ENCODE data around the gene CIZ1.
"Not testable (repeated sequence)": the region's sequence is repeated elsewhere in the genome, so short reads cannot be mapped to it uniquely, and the experiment has no call there.

The CIZ1 gene, protein sequence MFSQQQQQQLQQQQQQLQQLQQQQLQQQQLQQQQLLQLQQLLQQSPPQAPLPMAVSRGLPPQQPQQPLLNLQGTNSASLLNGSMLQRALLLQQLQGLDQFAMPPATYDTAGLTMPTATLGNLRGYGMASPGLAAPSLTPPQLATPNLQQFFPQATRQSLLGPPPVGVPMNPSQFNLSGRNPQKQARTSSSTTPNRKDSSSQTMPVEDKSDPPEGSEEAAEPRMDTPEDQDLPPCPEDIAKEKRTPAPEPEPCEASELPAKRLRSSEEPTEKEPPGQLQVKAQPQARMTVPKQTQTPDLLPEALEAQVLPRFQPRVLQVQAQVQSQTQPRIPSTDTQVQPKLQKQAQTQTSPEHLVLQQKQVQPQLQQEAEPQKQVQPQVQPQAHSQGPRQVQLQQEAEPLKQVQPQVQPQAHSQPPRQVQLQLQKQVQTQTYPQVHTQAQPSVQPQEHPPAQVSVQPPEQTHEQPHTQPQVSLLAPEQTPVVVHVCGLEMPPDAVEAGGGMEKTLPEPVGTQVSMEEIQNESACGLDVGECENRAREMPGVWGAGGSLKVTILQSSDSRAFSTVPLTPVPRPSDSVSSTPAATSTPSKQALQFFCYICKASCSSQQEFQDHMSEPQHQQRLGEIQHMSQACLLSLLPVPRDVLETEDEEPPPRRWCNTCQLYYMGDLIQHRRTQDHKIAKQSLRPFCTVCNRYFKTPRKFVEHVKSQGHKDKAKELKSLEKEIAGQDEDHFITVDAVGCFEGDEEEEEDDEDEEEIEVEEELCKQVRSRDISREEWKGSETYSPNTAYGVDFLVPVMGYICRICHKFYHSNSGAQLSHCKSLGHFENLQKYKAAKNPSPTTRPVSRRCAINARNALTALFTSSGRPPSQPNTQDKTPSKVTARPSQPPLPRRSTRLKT

DNA sequence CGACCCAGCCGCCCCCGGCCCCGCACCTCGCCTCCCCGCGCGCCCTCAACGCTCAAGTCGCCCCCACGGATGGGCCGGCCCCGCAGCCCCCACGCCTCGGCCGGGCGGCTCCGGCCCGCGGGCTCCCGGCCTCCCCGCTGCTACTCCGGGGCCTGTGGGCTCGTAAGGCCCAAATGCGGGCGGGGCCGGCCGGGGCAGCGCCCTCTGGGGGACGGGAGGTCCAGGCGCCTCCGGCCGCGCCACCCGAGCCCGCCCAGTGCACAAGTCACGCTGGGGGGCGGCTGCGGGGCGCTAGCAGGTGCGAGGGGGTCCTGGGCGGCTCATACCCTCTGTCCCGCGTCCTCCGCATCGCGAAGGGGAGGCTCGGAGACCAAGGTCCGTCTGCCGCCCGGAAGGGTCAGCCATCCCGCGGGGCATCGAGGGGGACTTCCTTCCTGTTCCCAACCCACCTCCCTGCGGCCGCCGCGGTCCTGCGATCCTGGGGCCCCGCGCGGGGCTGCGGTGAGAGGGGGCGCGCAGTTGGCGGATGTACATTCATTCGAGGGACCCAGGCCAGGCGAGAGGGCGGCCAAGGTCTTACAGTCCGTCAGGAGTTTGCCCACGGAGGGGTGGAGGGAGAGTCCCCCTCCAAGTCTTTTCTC lies at the start of gene CIZ1:
Gene CIZ1, minus strand, starts transcription at position 167 of the 641 bp plus-strand sequence. CDS start 715 bp downstream, outside the sequence.
- DNase-seq: peak; percentile 76

DNA sequence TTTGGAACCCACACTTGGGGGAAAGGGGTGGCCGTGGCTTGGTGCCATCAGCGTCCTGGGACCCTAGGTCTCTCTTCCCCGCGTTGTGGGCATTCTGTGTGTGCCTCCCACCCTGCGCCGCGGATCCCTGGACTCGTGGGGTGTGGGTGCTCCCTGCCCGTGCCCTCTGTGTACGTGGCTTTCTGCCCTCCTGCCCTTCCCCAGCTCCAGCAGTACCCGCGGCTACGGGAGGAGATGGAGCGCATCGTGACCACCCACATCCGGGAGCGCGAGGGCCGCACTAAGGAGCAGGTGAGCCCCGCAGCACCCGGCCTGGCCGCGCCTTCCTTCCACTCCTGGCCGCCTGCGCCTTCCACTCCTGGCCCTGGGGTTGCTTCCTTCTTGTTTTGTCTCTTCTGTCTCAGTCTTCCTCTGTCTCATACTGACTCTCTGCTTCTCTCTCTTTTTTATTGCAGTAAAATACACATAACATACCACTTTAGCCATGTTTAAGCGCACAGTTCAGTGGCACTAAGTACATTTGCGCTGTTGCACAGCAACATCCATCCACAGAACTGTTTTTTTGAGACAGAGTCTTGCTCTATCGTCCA lies 42.5 kb upstream of the CIZ1 start:
- no peak for DNase-seq

DNA sequence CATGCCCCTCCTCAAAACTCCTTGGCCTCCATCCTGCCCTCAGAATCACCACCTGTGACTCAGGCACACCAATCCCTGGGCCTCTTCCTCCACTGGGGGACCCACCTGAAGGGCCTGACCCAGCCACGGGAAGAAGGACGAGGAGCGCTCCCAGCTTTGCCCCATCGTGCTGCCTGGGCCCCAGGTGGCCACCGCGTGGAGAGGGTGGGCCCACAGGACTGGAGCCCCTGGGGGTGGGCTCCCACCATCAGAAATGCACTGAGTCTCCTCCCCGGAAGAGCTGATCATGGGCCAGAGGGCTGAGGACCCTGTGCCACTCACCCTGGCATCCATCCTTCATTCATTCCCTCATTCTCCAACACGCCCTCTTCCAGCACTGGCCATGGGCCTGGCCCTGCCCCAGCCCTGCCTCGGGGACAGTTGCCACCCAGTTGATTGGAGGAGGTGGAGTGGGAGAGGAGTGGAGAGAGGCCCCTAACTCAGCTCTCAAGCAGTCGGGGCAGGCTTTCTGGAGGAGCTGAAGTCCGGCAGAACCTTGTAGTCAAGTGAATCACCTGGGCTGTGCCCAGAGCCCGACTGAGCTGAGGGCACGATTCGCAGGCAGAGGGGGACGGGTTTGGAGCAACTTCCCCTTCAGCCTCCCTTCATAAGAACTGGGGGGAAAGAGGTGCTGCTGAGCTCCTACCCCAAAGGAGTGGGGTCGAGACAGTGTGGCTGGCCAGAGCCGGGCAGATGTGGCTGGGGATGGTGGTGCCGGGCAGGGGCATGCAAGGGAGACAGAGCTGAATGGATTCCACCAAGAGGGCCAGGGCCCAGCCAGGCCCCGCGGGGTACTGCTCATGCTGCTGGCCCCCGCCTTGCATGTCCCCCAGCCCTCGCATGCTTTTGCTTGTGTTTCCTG lies 41.4 kb upstream of the CIZ1 start:
- DNase-seq: no peak

DNA sequence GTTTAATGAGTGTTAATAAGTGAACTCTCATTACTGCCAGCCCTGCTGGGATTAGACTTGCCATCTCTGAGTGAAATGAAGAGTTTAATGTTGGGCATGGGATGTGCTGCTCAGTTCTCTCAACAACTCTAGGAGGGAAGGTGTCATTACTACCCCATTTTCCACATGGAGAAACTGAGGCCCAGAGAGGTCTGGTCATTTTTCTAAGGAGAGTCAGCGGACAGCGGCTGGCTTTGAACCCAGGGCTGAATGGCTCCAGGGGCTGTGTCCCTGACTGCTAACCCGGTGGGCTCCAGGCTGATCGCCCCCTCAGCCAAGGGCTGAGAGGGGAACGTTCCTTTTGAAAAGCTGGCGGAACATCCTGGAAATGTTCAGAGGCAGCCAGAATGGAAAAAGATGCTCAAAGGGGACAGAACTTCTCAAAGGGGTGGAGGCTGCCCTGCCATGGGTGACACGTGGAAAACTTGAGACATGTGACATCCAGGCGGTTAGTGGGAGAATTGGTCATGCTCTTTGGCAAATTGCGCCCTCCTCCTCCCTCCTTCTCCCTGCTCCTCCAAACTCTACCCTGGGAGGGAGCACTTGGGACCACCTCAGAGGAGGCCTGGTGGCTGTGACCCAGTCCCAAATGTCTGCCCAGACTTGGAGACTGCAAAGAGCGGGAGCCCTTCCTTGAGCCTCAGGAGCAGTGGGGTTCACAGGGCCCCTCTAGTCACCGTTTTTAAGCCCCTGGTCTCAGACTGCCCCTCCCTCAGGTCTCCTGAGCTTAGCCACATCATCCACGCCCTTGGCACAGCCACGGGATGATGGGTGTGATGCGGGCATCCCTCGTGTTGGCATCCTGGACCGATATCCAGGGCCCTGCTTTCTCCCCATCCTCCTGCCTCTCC lies 40.5 kb upstream of the CIZ1 start:
- no peak for DNase-seq

DNA sequence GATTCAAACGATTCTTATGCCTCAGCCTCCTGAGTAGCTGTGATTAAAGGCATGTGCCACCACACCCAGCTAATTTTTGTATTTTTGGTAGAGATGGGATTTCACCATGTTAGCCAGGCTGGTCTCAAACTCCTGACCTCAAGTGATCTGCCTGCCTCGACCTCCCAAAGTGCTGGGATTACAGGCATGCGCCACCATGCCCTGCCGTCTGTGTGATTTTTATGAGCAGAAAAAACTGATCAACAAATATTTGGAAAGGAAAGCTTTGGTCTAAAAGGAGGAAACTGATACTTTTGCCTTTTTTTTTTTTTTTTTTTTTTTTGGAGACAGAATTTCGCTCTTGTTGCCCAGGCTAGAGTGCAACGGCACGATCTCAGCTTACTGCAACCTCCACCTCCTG lies 39.5 kb upstream of the CIZ1 start:
- not testable (repeated sequence) for DNase-seq

DNA sequence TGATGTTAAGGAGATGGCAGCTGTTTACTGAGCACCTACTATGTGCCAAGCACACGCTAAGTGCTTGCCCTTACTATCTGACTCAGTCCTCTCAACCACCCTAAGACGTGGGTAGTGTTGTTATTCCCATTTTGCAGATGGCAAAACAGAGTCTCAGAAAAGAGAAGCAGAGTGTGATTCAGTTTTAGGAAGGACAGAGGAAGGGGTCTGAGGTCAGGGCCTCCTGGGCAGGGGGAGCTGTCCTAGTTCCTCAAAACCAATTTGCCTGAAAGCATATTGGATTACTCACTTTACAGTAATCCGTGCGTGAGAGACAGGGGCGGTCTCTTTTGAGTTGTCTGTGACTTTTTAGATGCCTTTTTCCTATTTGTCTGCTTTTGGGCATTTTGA lies 35.0 kb upstream of the CIZ1 start:
- no peak for DNase-seq

DNA sequence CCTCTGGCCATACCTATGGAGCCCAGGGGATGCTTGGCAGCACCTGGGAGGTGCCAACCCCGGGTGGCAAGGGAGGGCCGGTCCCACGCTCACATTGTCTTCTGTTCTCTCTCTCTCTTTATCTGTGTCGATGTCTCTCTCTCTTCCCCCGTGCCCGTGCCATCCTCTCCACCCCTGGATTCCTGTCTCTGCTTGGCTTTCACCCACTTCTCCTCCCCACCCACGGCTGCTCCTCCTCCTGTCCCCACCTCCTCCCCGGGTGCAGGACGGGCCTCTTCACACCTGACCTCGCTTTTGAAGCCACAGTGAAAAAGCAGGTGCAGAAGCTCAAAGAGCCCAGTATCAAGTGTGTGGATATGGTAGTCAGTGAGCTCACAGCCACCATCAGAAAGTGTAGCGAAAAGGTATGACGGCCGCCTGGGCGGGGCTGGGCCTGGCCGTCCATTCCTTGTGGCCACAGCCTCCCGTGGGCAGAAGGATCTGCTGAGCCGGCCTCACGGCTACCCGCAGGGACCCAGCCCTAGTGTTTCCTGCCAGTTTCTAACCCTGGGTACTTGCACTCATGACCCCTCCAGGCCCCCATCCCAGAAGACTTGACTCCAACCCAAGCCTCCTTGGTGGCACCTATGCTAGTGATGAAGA lies 34.5 kb upstream of the CIZ1 start:
- DNase-seq: no peak

DNA sequence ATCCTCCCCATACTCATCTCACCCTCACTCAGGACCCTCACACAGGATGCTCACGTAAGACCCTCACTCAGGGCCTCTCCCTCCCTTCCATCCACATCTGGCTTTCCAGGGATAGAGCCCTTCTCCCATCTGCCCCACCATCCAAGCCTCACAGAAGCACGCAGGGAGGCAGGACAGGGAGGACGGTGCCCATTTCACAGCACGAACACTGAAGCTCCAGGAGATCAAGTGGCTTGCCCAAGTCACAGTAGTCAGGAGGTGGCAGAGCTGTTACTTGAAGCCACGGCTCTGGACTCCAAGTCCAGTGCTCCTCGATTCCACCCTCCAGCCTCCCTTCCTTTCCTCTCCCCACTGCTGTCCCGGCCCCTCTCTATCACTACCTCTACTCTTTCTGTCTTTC lies 33.5 kb upstream of the CIZ1 start:
- DNase-seq: no peak

DNA sequence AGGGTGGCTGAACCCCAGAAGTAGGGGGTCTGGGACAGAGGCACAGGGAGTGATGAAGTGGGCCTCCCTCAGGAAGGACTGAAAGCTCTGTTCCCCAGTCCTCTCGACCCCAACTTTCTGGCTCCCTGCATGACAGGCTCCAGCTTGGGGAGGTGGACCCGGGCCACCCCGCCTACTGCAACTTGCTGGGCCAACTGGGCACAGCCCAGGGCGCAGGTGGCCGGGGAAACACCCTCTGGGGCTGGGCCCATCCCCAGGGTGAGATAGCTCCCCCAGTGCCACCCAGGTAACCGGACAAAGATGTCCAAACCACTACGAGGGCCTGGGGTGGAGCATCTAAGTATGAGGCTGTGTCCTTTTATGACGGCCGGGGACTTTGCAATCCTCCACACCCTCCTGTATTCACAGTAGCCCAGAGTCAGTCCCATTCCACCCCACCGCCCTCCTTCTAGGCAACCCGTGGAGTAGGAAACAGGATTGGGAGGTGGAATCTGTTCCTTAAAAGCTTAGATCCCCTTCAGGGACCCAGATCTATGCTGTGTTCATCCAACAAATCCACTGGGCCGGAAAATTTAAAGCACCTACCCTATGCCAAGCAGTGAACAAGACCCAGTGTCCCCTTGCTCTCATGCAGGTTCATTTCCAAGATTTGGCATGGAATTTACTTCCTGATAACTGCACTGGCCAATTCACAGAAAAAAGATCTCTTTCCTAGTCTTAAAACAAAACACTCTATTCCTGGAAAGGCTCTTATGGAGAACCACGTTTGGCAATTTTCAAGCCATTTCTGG lies 31.7 kb upstream of the CIZ1 start:
- DNase-seq: no peak

DNA sequence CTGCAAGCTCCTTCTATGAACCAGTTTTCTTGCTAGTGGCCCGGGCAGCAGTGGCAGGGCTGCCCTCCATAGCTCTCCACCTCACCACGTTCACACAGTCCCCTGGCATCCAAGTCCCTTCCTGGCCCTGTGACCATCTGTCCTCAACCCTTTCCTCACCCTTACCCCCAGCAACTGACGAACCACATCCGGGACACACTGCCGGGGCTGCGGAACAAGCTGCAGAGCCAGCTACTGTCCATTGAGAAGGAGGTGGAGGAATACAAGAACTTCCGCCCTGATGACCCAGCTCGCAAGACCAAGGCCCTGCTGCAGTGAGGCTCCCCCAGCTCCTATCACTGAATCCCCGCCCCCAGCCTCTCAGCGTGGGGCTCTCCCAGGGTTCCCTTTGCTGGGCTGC lies 30.7 kb upstream of the CIZ1 start:
- no peak for DNase-seq

DNA sequence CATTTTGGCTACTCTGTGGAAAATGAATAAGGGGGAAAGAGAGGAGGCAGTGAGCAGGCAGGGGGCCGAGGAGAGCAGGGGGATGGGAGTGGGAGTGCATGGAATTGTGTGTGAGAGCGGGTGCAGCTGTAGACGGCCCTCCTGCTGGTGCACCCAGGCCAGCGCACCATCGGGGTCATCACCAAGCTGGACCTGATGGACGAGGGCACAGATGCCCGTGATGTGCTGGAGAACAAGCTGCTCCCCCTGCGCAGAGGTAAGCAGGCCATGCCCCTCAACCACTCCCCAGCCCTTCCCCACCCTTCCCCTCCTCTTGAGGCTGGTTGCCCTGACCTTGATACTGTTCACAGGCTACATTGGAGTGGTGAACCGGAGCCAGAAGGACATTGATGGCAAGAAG lies 28.5 kb upstream of the CIZ1 start:
- DNase-seq: no peak

DNA sequence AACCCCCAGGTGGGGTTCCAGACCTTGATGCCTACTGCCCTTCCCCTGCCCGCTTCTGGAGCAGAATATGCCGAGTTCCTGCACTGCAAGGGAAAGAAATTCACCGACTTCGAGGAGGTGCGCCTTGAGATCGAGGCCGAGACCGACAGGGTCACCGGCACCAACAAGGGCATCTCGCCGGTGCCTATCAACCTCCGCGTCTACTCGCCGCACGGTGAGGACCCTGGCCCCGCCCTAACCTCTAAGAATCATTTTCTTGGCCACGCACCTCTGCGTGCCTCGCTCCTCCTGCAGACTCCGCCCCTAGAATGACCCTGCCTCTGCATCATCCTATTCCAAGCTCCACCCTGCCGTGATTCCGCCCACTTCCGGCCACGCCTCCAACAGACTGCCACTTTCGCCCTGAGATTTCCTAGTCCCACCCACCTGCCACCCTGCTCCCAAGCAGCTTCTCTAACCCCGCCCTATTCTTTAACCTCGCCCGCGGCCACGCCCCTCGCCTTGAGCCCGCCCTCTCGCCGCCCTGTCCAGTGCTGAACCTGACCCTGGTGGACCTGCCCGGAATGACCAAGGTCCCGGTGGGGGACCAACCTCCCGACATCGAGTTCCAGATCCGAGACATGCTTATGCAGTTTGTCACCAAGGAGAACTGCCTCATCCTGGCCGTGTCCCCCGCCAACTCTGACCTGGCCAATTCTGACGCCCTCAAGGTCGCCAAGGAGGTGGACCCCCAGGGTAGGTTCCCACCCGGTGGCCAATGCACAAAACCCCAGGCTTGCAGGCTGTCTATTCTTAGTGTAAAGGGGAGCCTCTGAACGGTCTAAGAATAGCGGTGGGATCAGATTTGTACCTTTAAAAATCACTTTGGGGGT lies 27.4 kb upstream of the CIZ1 start:
- DNase-seq: peak; percentile 97

DNA sequence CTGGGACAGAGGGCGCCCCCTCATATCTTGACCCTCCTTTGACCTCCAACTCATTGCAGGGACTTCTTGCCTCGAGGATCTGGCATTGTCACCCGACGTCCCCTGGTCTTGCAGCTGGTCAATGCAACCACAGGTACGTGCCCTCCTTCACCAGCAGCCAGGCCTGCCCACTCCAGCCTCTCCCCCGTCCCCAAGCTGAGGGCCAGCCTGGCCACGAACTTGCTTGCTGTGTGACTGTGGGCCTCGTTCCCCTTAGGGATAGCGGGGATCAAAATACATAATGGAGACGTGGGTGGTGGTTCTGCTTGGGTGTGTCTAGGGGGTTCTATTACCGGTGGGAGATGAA lies 26.8 kb upstream of the CIZ1 start:
- DNase-seq: no peak

DNA sequence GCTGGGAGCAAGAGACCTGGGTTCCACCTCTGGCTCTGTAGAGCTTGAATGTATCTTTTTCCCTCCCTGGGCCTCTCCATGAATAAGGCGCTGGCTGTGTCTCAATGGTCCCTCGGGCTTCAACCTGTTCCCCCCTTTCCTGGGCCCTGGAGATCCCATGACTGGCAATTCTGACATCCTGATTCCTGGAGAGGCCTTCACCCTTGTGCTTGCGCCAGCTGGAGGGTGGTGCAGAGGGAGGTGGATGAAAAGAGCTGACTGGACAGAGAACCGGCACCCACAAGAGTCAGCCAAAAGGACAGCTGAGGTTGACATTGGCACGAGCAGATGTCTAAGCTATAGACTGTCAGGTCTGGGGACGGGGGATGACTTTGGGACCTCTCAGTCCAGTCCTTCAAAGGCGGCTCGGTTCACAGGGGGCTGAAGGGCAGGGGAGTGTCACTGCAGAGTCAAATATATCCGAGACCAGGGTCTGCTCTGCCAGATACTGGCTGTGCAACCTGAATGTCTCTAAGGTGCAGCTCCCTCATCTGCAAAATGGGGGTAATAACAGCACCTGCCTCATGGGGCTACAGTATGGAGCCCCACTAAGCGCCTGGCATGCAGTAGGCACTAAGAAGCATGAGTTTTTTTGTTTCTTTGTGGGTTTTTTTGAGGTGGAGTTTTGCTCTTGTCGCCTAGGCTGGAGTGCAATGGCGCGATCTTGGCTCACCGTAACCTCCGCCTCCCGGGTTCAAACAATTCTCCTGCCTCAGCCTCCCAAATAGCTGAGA lies 25.6 kb upstream of the CIZ1 start:
- DNase-seq: no peak

DNA sequence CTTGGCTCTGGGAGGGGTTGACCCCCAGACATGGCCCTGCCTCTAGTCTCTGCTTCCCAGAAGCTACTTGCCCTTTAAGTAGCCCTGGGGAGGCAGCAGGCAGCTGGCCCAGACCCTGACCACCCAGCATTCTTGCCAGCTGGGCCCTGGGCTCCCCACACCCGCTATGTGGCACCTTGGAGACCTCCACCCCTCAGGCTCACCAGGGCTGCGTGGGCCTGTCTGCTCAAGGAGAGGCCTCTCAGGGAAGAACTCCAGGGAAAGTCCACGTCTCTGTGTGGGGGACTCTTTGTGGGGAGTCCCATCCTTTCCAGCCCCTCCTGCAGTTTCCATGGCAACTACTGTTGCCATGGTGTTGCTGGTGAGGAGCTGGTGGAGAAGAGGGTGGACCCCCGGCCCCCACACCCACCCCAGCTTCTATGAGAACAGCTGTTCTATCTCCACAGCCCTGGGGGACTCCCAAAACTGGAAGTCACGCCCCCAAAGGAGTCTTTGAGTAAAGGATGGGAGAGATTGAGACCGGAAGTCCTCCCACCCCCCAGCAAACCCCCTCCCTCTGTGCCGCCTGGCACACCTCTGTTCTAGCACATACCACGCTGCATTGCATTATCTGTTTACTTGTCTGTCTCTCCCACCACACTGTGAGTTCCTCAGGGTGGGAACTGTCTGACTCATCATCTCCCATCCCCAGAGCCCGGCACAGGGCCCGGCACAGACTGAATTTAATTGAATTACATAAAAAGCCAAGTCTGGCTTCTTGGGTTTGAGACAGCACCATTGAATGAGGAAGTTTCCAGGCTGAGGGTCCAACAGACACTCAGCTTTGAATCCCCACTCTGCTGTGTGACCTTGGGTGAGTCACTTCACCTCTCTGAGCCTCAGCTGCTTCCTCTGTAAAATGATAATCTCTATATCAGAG lies 24.4 kb upstream of the CIZ1 start:
- no peak for DNase-seq

DNA sequence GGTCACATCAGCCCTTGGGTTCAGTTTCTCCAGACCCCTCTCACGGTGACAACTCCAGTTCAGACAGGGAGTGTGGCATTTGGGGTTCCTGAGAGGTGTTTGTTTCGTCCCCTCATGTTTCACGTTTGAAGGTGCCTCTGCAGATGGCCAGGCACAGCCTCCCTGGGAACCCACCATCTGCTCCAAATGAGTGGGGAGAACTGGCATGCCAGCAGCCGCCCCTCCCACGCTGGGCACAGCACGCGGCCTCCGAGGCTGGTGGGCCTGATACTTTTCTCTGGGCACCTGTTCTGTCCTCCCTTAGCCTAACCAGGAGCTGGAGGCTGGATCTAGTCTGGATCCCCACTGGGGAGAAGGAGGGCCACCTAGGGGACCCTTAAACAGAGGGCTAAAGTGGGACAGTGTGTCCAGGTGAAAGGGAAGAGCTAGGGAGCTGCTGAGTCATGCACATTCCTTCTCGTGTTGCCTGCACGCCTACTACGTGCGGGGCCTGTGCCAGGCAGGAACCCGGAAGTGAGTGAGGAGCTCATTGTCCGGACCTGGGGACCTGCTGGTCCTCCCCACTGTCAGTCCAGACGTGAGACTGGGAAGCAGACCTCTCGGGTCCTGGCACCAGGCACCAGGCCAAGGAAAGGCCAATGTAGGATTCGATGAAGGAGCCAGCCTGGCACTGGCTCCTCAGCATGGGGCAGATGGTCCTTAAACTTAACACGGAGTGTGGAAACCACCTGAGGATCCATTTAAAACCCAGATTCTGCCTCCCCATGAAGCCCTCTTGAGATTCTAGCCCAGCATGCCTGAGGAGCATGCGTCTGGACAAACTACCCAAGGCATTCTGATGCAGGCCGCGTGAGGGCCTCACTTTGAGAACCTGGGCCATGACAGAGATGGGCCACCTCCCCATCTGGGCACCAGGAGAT lies 23.5 kb upstream of the CIZ1 start:
- DNase-seq: no peak
